MCF 10A (cell line): ENCODE results near the gene CORO2B. TPM values are rescaled to one million over a fixed set of nuclear protein-coding genes. Genes with fewer than 3 reads are reported as not detected.

ENCODE experiments used
- BruUV-seq: library from RNA; stranded (reverse); fragments of 400-500 nt; replicated peaks from 2 replicates; lab custom pipeline; 2021; lab: Mats Ljungman, UMichigan
- CTCF ChIA-PET: fragments of 300-600 bp; sonication (Branson Sonifier 250); formaldehyde crosslinking; extraction: SDS; loops from one replicate; lab custom pipeline; 2021; ENCODE audit warnings: antibody characterized with exemption, inconsistent platforms; lab: Yijun Ruan, JAX
- POLR2A ChIA-PET: fragments of 300-600, 350-650 bp; sonication (Branson Sonifier 250); formaldehyde crosslinking; extraction: SDS; loops from one replicate; lab custom pipeline; 2020; ENCODE audit warnings: antibody characterized with exemption, inconsistent platforms; lab: Yijun Ruan, JAX
- DNase-seq: peaks from one replicate; pipeline ENCODE4 v3.0.0-alpha.2; 2018; ENCODE audit not compliant: unreplicated experiment
- H3K27ac Mint-ChIP-seq: one replicate; pipeline ENCODE4 v1.8.0; 2022; ENCODE audit warnings: mild to moderate bottlenecking, low read depth, mixed read lengths; ENCODE audit not compliant: unreplicated experiment
- H3K27me3 Mint-ChIP-seq: one replicate; pipeline ENCODE4 v1.8.0; 2022; ENCODE audit warnings: mixed read lengths; ENCODE audit not compliant: insufficient read depth, unreplicated experiment
- H3K36me3 Mint-ChIP-seq: one replicate; pipeline ENCODE4 v1.8.0; 2022; ENCODE audit warnings: mild to moderate bottlenecking, moderate library complexity, mixed read lengths; ENCODE audit not compliant: insufficient read depth, unreplicated experiment
- H3K4me1 Mint-ChIP-seq: one replicate; pipeline ENCODE4 v1.8.0; 2022; ENCODE audit warnings: mixed read lengths; ENCODE audit not compliant: insufficient read depth, unreplicated experiment
- H3K4me3 Mint-ChIP-seq: one replicate; pipeline ENCODE4 v1.8.0; 2022; ENCODE audit warnings: mild to moderate bottlenecking, moderate library complexity, mixed read lengths; ENCODE audit not compliant: unreplicated experiment
- H3K9me3 Mint-ChIP-seq: one replicate; pipeline ENCODE4 v1.8.0; 2022; ENCODE audit warnings: mixed read lengths; ENCODE audit not compliant: unreplicated experiment
- CTCF ChIP-seq: fragments of 200-600 bp; IDR thresholded peaks from one replicate; pipeline ENCODE4 v1.8.0; 2022; ENCODE audit warnings: antibody characterized with exemption, mild to moderate bottlenecking; ENCODE audit not compliant: unreplicated experiment
- intact Hi-C: fragments of 100-400 bp; cut with micrococcal nuclease; formaldehyde crosslinking; loops from 2 replicates; pipeline ENCODE4 v1.14.1; 2022
- total RNA-seq: library from RNA; stranded (reverse); gene quantifications from 2 replicates; pipeline ENCODE4 v1.2.3, GENCODE V29; 2022

The CORO2B gene
- total RNA-seq, 1 experiment from 2014 or later = 0.79 TPM

- ChIA-PET CTCF (interaction anchor here (1.3 kb wide), 1 partner anchor 10 kb away, joined by 6 read pairs; no protein-coding TSS in a partner anchor), POLR2A (no interaction called here)
- intact Hi-C loops = no loop called here
- no TSS peak for BruUV-seq
- Mint-ChIP-seq H3K9me3 (no peaks in the 10 kb centered on the region), H3K27ac (no peak overlapping the region), H3K36me3 (no peaks in the 10 kb centered on the region), H3K27me3 (no peaks in the 10 kb centered on the region), H3K4me3 (no peak overlapping the region), H3K4me1 (no peaks in the 10 kb centered on the region)
- TF ChIP-seq CTCF = no peak
- DNase-seq = no peak
These were observed 105.7 kb downstream of the CORO2B start for GRCh38 chr15:68684476-68684875.

DNA sequence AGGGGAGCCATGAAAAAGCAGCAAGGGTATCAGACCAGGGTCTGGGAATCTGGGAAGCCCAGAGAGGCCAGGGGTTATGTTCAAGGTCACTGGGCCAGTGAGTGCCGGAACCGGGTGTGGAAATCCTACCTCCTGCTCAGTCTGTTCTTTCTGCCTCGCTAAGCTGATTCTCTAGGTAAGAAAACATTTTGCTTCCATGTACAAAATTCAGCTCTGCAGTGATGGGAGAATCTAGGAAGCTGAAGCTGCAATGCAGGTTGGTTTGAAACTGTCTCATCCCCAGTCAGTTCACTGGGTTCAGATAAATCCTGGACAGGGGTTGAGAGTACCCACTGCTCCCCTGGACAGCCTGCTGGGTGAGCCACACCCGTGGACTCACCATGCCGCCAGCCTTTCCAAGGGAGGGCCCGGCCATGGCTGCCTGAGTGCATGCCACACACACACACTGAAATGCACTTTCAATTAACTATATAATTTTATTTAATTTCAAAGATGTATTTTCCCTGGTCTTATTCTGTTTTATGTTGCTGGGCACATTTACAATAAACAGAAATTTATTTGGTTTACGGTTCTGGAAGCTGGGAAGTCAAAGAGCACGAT lies 108.4 kb downstream of the CORO2B start:
- Mint-ChIP-seq H3K27ac (no peak overlapping the region), H3K4me3 (no peak overlapping the region), H3K4me1 (no peaks in the 10 kb centered on the region), H3K9me3 (no peaks in the 10 kb centered on the region), H3K27me3 (no peaks in the 10 kb centered on the region), H3K36me3 (no peaks in the 10 kb centered on the region)
- POLR2A ChIA-PET = no interaction called here
- no TSS peak for BruUV-seq
- no peak for TF ChIP-seq CTCF
- CTCF ChIA-PET = interaction anchor here (0.7 to 2.8 kb wide), 2 partner anchors 12 to 133 kb away, joined by 3 to 12 read pairs; no protein-coding TSS in a partner anchor
- DNase-seq = no peak
- intact Hi-C loops = no loop called here

DNA sequence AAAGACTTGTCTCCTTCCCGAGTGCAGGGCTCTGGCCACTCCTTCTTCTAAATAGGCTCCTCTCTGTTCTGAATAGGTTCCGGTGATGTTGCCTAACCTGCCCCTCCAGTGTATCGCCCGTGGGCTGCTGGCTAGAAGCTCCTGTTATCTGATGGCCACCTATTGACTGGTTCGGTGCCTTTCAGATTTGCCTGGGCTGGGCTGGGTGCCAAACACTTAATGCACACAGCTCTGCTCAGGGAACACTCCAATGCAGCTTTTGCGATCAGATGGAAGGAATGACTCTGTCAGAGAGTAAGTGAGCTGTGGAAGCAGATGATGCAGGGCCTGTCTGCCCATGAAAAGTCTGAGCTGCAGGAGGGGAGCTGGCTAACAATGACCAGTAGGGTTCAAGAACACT lies 112.9 kb downstream of the CORO2B start:
- POLR2A ChIA-PET = interaction anchor here (1.0 kb wide), 1 partner anchor 513 kb away, joined by 3 read pairs; no protein-coding TSS in a partner anchor
- Mint-ChIP-seq H3K4me1 (no peaks in the 10 kb centered on the region), H3K27ac (no peak overlapping the region), H3K4me3 (no peak overlapping the region), H3K9me3 (no peaks in the 10 kb centered on the region), H3K36me3 (no peaks in the 10 kb centered on the region), H3K27me3 (no peaks in the 10 kb centered on the region)
- CTCF ChIA-PET = interaction anchor here (4.3 kb wide), 1 partner anchor 17 kb away, joined by 23 read pairs; no protein-coding TSS in a partner anchor
- TF ChIP-seq CTCF = no peak
- intact Hi-C loops = no loop called here
- no peak for DNase-seq
- BruUV-seq = no TSS peak

DNA sequence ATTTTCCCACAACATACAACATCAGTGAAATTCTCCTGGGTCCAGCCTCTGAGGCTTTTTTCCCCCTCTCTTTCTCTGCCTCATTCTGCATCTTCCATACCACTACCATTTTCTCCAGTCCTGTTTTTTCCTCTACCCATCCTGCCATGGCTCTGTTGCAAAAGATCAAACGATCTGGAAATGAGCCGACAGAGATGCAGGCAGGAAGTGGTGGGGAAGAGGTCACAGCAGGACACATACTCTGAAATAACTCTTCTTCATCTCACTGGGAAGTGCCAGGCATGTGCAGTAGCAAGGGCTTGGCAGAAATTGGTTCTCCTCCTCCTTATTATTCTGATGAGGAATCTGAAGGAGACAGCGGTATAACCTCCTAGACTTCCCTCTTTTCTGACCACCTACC lies 114.3 kb downstream of the CORO2B start:
- Mint-ChIP-seq H3K27ac (no peak overlapping the region), H3K4me3 (no peak overlapping the region), H3K4me1 (no peaks in the 10 kb centered on the region), H3K9me3 (no peaks in the 10 kb centered on the region), H3K36me3 (no peaks in the 10 kb centered on the region), H3K27me3 (no peaks in the 10 kb centered on the region)
- no peak for DNase-seq
- CTCF ChIA-PET = no interaction called here
- intact Hi-C loops = no loop called here
- TF ChIP-seq CTCF = no peak
- POLR2A ChIA-PET = no interaction called here
- no TSS peak for BruUV-seq
